HepG2 (cell line): ENCODE data around the gene CERS6. TPM values are rescaled to one million over a fixed set of nuclear protein-coding genes. Genes with fewer than 3 reads are reported as not detected.

Experiments used
- ATAC-seq: fragments of 200-7000 bp; cut with Tn5 transposase; 3 replicates; pipeline ENCODE4 v1.9.1; 2020; ENCODE audit warnings: mild to moderate bottlenecking, moderate library complexity
- BruUV-seq: library from RNA; stranded (reverse); fragments of 400-500 nt; replicated peaks from 2 replicates; lab custom pipeline; 2021; lab: Mats Ljungman, UMichigan
- CTCF ChIA-PET: fragments of 300-600 bp; formaldehyde crosslinking; extraction: SDS; loops from one replicate; lab custom pipeline; 2021; ENCODE audit warnings: low total read pairs, inconsistent platforms, low intra/inter-chr PET ratio; lab: Yijun Ruan, JAX
- POLR2A ChIA-PET: fragments of 350-600 bp; sonication (Branson Sonifier 250); formaldehyde crosslinking; loops from one replicate; lab custom pipeline; 2020; ENCODE audit warnings: antibody characterized with exemption, inconsistent platforms; lab: Yijun Ruan, JAX
- DNase-seq: peaks from one replicate; pipeline ENCODE4 v3.0.0-alpha.2; 2015; ENCODE audit warnings: low spot score
- FAIRE-seq: peaks from 3 replicates; lab custom pipeline; 2011; peaks lifted over from hg19 to GRCh38; lab: Jason Lieb, UNC
- H2AFZ ChIP-seq: one replicate; pipeline ENCODE4 v1.6.1; 2011; ENCODE audit warnings: low read length, inconsistent platforms
- H3K27ac ChIP-seq: fragments of 300-600 bp; 3 replicates; pipeline ENCODE4 v1.8.0; 2011; ENCODE audit warnings: mixed run types, mild to moderate bottlenecking, mixed read lengths, low read length, inconsistent platforms; ENCODE audit not compliant: insufficient read depth; ENCODE audit errors: extremely low read length
- H3K27me3 ChIP-seq, 2 experiments: fragments of 200-600 bp in 1 of 2; 2 replicates in 1 of 2; 3 replicates in 1 of 2; pipeline versions ENCODE4 v1.6.0 to v1.8.0; 2011; ENCODE audit warnings: low read length in 2 of 2, mild to moderate bottlenecking in 2 of 2, moderate library complexity in 2 of 2, inconsistent platforms in 1 of 2; ENCODE audit not compliant: insufficient read depth in 2 of 2, control insufficient read depth in 1 of 2
- H3K36me3 ChIP-seq, 2 experiments: fragments of 200-600 bp in 1 of 2; replicated peaks in 1 of 2; 2 replicates in 1 of 2; 3 replicates in 1 of 2; pipeline versions ENCODE4 v1.5.1 to v1.8.0; 2011; ENCODE audit warnings: low read length in 2 of 2, inconsistent platforms in 1 of 2; ENCODE audit not compliant: insufficient read depth in 2 of 2, control insufficient read depth in 1 of 2
- H3K4me1 ChIP-seq: 2 replicates; pipeline ENCODE4 v1.5.1; 2012; ENCODE audit warnings: low read length, inconsistent platforms; ENCODE audit not compliant: insufficient read depth
- H3K4me2 ChIP-seq: 2 replicates; pipeline ENCODE4 v1.6.0; 2011; ENCODE audit warnings: low read depth, low read length, inconsistent platforms
- H3K4me3 ChIP-seq, 3 experiments: fragments of 200-600 bp in 1 of 3; sonication (generic), shearing (Covaris generic) in 1 of 3; replicated peaks in 1 of 3; 2 replicates each; pipeline ENCODE4 v1.5.1; 2011 to 2016; ENCODE audit warnings: low read length in 3 of 3, inconsistent platforms in 2 of 3, low read depth in 2 of 3, mild to moderate bottlenecking in 2 of 3, control low read depth in 1 of 3, mixed read lengths in 1 of 3; ENCODE audit not compliant: insufficient read depth in 1 of 3
- H3K79me2 ChIP-seq: one replicate; pipeline ENCODE4 v1.6.1; 2011; ENCODE audit warnings: low read length, inconsistent platforms; ENCODE audit not compliant: insufficient read depth
- H3K9ac ChIP-seq: 2 replicates; pipeline ENCODE4 v1.6.0; 2011; ENCODE audit warnings: mild to moderate bottlenecking, low read depth, low read length, inconsistent platforms; ENCODE audit not compliant: insufficient read depth
- H3K9me3 ChIP-seq: 2 replicates; pipeline ENCODE4 v1.5.1; 2012; ENCODE audit warnings: mild to moderate bottlenecking, low read length
- H4K20me1 ChIP-seq: 2 replicates; pipeline ENCODE4 v1.6.0; 2011; ENCODE audit warnings: inconsistent platforms, mild to moderate bottlenecking, low read length, moderate library complexity; ENCODE audit not compliant: insufficient read depth
- GTF3A ChIP-seq: sonication (generic); formaldehyde crosslinking; conservative IDR thresholded peaks from 2 replicates; pipeline ENCODE4 v1.4.0; 2020; ENCODE audit warnings: mild to moderate bottlenecking, missing genetic modification reagents
- PHF20 ChIP-seq: sonication (generic); formaldehyde crosslinking; IDR thresholded peaks from 2 replicates; pipeline ENCODE4 v1.5.0; 2020; ENCODE audit warnings: mild to moderate bottlenecking, missing genetic modification reagents
- RAD21 ChIP-seq: fragments of 450-650 bp; formaldehyde crosslinking; IDR thresholded peaks from 2 replicates; pipeline ENCODE4 v1.5.0; 2020; ENCODE audit warnings: mild to moderate bottlenecking
- RBFOX2 ChIP-seq: fragments of 200-400 bp; formaldehyde crosslinking; IDR thresholded peaks from 2 replicates; pipeline ENCODE4 v1.6.1; 2017; ENCODE audit warnings: low read depth, mild to moderate bottlenecking, low read length
- SMAD3 ChIP-seq: sonication (generic); formaldehyde crosslinking; IDR thresholded peaks from 2 replicates; pipeline ENCODE4 v1.4.0; 2020; ENCODE audit warnings: missing genetic modification reagents
- ZFP82 ChIP-seq: sonication (generic); formaldehyde crosslinking; IDR thresholded peaks from 2 replicates; pipeline ENCODE4 v1.5.1; 2020; ENCODE audit warnings: mild to moderate bottlenecking, missing genetic modification reagents, borderline replicate concordance
- ZKSCAN1 ChIP-seq: fragments of 150-350 bp; IDR thresholded peaks from 2 replicates; pipeline ENCODE4 v1.6.1; 2014; ENCODE audit warnings: low read length
- ZNF24 ChIP-seq: fragments of 450-650 bp; IDR thresholded peaks from 2 replicates; pipeline ENCODE4 v1.6.1; 2017; ENCODE audit warnings: antibody characterized with exemption, mild to moderate bottlenecking
- ZNF549 ChIP-seq: sonication (generic); formaldehyde crosslinking; IDR thresholded peaks from 2 replicates; pipeline ENCODE4 v1.5.0; 2020; ENCODE audit warnings: missing genetic modification reagents
- ZNF792 ChIP-seq: IDR thresholded peaks from 2 replicates; pipeline ENCODE4 v1.6.1; 2016
- ZSCAN31 ChIP-seq: sonication (generic); formaldehyde crosslinking; IDR thresholded peaks from 2 replicates; pipeline ENCODE4 v1.5.0; 2020; ENCODE audit warnings: low read depth, mild to moderate bottlenecking, missing genetic modification reagents
- WGBS: methylation state at CpG from one replicate; pipeline ENCODE4 v1.1.6; 2017; ENCODE audit warnings: low lambda C conversion rate; 5-methylcytosine and 5-hydroxymethylcytosine counted together
- in situ Hi-C: cut with HindIII; loops from 2 replicates; pipeline ENCODE4 v1.10.0; 2017; ENCODE audit warnings: low pct_unique_long_range_greater_than_20kb; ENCODE audit not compliant: extremely low pct_ligation_motif_present
- intact Hi-C: fragments of 100-400 bp; cut with micrococcal nuclease; formaldehyde crosslinking; loops from one replicate; pipeline ENCODE4 v1.10.0; 2022; ENCODE audit not compliant: unreplicated experiment
- polyA plus RNA-seq, 8 experiments: library from polyadenylated mRNA; depleted of rRNA in 3 of 8; stranded (reverse) in 7 of 8; unstranded in 1 of 8; fragments of >200 nt; fragmentation: Illumina TruSeq in 4 of 8; extraction: Trizol in 4 of 8; gene quantifications; 2 replicates each; pipeline versions ENCODE4 v1.2.1 to v1.2.3, GENCODE V29; 2011 to 2016; ENCODE audit warnings: low read depth in 4 of 8, missing spikeins in 1 of 8, mixed read lengths in 1 of 8; ENCODE audit not compliant: insufficient read depth in 1 of 8
- total RNA-seq, 5 experiments: library from RNA; depleted of rRNA; stranded (reverse); fragments of >200 nt; fragmentation: Illumina TruSeq; extraction: Trizol; gene quantifications; 2 replicates each; pipeline ENCODE4 v1.2.3, GENCODE V29; 2016; ENCODE audit warnings: low read depth in 1 of 5
- TF ChIP-seq, protein P1 (sequence below): sonication (generic); formaldehyde crosslinking; IDR thresholded peaks from 2 replicates; pipeline ENCODE4 v1.4.0; 2020; ENCODE audit warnings: missing genetic modification reagents
- TF ChIP-seq, protein P2 (sequence below): sonication (generic); formaldehyde crosslinking; IDR thresholded peaks from 2 replicates; pipeline ENCODE4 v1.4.0; 2020; ENCODE audit warnings: missing genetic modification reagents
- TF ChIP-seq, protein P3 (sequence below): sonication (generic); formaldehyde crosslinking; conservative IDR thresholded peaks from 2 replicates; pipeline ENCODE4 v1.5.0; 2020; ENCODE audit warnings: missing genetic modification reagents
- TF ChIP-seq, protein P4 (sequence below): sonication (generic); formaldehyde crosslinking; IDR thresholded peaks from 2 replicates; pipeline ENCODE4 v1.4.0; 2020; ENCODE audit warnings: missing genetic modification reagents, borderline replicate concordance

Gene CERS6
- total and polyA plus RNA-seq, 2 of the 13 experiments (the other 11 are each of a cell fraction or from before 2014, with no cell fraction given), result 10.1 to 20.3 TPM

DNA sequence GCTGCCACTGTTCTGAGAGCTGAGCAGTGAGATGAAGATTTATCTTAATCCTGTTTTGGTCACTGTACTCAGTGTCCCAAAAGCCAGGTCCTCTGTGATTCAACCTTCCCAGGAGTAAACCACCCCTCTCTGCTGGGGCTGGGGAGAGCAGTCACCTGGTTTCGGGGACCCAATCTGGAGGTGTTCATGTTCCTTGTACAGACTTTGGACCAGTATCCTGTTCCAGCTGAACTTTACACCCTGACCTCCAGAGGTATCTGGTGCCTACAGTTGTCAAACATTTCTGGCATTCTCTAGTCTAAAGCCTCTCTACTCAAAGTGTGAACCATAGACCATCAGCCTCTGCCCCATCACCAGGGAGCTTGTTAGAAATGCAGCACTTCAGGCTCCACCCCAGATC lies 22.1 kb downstream of the CERS6 start:
- no peak overlapping the region for H2AFZ ChIP-seq
- H3K27me3 ChIP-seq, result no peaks in the 10 kb centered on the region
- BruUV-seq, result no TSS peak
- peak overlapping the region; percentile 61 for H3K27ac ChIP-seq
- H3K4me3 ChIP-seq, result no peak overlapping the region
- H3K4me2 ChIP-seq, result peak overlapping the region; percentile 37
- WGBS, result 17% methylated on average over 1 of the region's 1 CpG
- no peak overlapping the region for H3K9ac ChIP-seq
- FAIRE-seq (peak; percentile 72), ATAC-seq (peak; percentile 98), DNase-seq (peak; percentile 84)
- intact Hi-C loops (loop anchor here (2.0 kb wide), 1 partner anchor 17 kb away; no protein-coding TSS in a partner anchor), in situ Hi-C loops (no loop called here)
- H3K4me1 ChIP-seq, result peaks cover 57% of the 10 kb centered on the region
- ChIA-PET POLR2A (interaction anchor here (0.7 kb wide), 1 partner anchor 10 kb away, joined by 3 read pairs; no protein-coding TSS in a partner anchor), CTCF (no interaction called here)
- no peaks in the 10 kb centered on the region for H3K9me3 ChIP-seq
- H3K79me2 ChIP-seq, result peaks cover 77% of the 10 kb centered on the region
- no peaks in the 10 kb centered on the region for H3K36me3 ChIP-seq
- H4K20me1 ChIP-seq, result 0 out of 2 replicates have a peak, but pooled peaks cover 2% of the 10 kb centered on the region
- no peak for TF ChIP-seq RBFOX2
- TF ChIP-seq, protein P1, sequence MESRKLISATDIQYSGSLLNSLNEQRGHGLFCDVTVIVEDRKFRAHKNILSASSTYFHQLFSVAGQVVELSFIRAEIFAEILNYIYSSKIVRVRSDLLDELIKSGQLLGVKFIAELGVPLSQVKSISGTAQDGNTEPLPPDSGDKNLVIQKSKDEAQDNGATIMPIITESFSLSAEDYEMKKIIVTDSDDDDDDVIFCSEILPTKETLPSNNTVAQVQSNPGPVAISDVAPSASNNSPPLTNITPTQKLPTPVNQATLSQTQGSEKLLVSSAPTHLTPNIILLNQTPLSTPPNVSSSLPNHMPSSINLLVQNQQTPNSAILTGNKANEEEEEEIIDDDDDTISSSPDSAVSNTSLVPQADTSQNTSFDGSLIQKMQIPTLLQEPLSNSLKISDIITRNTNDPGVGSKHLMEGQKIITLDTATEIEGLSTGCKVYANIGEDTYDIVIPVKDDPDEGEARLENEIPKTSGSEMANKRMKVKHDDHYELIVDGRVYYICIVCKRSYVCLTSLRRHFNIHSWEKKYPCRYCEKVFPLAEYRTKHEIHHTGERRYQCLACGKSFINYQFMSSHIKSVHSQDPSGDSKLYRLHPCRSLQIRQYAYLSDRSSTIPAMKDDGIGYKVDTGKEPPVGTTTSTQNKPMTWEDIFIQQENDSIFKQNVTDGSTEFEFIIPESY (CRISPR knock-in tag), result no peak
- TF ChIP-seq GTF3A (CRISPR knock-in tag), result no peak
- TF ChIP-seq ZKSCAN1, result no peak
- TF ChIP-seq ZNF549 (CRISPR knock-in tag), result no peak
- TF ChIP-seq ZSCAN31, result 0 out of 2 replicates have a peak, but pooled peaks have one; percentile 42
- peak; percentile 43; the same call in 1 of the 2 replicates for TF ChIP-seq RAD21 (CRISPR knock-in tag)
- TF ChIP-seq ZNF792, result no peak
- TF ChIP-seq, protein P2, sequence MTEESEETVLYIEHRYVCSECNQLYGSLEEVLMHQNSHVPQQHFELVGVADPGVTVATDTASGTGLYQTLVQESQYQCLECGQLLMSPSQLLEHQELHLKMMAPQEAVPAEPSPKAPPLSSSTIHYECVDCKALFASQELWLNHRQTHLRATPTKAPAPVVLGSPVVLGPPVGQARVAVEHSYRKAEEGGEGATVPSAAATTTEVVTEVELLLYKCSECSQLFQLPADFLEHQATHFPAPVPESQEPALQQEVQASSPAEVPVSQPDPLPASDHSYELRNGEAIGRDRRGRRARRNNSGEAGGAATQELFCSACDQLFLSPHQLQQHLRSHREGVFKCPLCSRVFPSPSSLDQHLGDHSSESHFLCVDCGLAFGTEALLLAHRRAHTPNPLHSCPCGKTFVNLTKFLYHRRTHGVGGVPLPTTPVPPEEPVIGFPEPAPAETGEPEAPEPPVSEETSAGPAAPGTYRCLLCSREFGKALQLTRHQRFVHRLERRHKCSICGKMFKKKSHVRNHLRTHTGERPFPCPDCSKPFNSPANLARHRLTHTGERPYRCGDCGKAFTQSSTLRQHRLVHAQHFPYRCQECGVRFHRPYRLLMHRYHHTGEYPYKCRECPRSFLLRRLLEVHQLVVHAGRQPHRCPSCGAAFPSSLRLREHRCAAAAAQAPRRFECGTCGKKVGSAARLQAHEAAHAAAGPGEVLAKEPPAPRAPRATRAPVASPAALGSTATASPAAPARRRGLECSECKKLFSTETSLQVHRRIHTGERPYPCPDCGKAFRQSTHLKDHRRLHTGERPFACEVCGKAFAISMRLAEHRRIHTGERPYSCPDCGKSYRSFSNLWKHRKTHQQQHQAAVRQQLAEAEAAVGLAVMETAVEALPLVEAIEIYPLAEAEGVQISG (CRISPR knock-in tag), result peak; percentile 50; the same call in 1 of the 2 replicates
- no peak for TF ChIP-seq ZFP82 (CRISPR knock-in tag)
- no peak for TF ChIP-seq PHF20 (CRISPR knock-in tag)
- TF ChIP-seq, protein P3, sequence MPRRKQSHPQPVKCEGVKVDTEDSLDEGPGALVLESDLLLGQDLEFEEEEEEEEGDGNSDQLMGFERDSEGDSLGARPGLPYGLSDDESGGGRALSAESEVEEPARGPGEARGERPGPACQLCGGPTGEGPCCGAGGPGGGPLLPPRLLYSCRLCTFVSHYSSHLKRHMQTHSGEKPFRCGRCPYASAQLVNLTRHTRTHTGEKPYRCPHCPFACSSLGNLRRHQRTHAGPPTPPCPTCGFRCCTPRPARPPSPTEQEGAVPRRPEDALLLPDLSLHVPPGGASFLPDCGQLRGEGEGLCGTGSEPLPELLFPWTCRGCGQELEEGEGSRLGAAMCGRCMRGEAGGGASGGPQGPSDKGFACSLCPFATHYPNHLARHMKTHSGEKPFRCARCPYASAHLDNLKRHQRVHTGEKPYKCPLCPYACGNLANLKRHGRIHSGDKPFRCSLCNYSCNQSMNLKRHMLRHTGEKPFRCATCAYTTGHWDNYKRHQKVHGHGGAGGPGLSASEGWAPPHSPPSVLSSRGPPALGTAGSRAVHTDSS (CRISPR knock-in tag), result no peak
- no peak for TF ChIP-seq SMAD3 (CRISPR knock-in tag)
- no peak for TF ChIP-seq ZNF24
- TF ChIP-seq, protein P4, sequence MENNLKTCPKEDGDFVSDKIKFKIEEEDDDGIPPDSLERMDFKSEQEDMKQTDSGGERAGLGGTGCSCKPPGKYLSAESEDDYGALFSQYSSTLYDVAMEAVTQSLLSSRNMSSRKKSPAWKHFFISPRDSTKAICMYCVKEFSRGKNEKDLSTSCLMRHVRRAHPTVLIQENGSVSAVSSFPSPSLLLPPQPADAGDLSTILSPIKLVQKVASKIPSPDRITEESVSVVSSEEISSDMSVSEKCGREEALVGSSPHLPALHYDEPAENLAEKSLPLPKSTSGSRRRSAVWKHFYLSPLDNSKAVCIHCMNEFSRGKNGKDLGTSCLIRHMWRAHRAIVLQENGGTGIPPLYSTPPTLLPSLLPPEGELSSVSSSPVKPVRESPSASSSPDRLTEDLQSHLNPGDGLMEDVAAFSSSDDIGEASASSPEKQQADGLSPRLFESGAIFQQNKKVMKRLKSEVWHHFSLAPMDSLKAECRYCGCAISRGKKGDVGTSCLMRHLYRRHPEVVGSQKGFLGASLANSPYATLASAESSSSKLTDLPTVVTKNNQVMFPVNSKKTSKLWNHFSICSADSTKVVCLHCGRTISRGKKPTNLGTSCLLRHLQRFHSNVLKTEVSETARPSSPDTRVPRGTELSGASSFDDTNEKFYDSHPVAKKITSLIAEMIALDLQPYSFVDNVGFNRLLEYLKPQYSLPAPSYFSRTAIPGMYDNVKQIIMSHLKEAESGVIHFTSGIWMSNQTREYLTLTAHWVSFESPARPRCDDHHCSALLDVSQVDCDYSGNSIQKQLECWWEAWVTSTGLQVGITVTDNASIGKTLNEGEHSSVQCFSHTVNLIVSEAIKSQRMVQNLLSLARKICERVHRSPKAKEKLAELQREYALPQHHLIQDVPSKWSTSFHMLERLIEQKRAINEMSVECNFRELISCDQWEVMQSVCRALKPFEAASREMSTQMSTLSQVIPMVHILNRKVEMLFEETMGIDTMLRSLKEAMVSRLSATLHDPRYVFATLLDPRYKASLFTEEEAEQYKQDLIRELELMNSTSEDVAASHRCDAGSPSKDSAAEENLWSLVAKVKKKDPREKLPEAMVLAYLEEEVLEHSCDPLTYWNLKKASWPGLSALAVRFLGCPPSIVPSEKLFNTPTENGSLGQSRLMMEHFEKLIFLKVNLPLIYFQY (CRISPR knock-in tag), result 0 out of 2 replicates have a peak, but pooled peaks have one; percentile 51
